ENCODE measurements around the gene GIMAP5. TPM values are rescaled to one million over a fixed set of nuclear protein-coding genes. Genes with fewer than 3 reads are reported as not detected.

Gene GIMAP5
- total RNA-seq (ENCODE audit: low replicate concordance): 0.03 TPM in 1 of 2 replicates, not detected in the other

DNA sequence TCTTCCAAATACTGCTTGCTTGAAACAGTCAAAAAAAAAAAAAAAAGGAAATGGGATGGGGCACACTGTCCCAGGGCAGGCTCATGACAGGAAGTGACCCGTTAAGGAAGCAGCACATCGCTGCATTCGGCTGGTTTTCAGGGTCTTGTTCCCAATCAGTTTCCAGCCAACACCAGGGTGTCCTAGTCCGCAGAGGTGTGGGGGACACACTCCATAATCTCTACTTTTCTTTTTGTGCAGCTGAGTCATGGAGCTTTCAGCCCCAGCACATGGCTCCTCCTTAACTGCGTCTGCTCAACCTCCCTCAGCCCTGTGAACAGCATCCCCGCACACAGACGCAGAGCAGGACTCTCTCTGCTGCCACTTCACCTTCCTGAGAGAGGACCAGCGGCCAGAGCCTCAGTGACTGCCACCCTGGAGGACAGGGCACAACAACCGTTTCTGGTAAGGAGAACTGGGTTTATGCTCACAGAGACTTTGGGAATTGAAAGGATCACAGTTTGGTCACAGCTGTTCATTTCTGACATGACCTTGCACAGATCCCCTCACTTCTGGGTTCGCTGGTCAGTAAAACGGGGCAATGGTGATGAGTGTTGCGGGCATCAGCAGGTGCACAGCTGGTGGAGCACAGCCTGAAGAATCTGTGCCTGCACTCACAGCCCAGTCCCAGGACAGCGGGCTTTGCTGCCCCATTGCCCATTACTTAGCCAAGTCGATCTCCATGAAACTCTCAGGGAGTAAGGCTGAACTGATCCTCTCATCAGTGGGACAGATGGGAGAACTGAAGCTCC, at the start of gene GIMAP5:
GIMAP5 (plus strand) TSS at position 154 of the 791 bp plus-strand sequence. CDS start 3,467 bp downstream, outside the sequence.
- H3K4me3 Mint-ChIP-seq: no peak within 1 kb of the TSS
- H2AFZ ChIP-seq (replicated peaks): no peak within 1 kb of the TSS
- H4K20me1 ChIP-seq (ENCODE audit: low read depth): no peaks in the 10 kb centered on the region
- DNase-seq (ENCODE audit: low spot score): no peak
- H3K27me3 Mint-ChIP-seq (ENCODE audit: insufficient read depth, low read depth): peaks cover 18% of the 10 kb centered on the region
- H3K4me1 Mint-ChIP-seq: peaks cover 19% of the 10 kb centered on the region
- H3K36me3 Mint-ChIP-seq: no peaks in the 10 kb centered on the region
- no peak within 1 kb of the TSS for H3K9ac ChIP-seq
- no peak within 1 kb of the TSS for H3K4me3 ChIP-seq
- no peaks in the 10 kb centered on the region for H3F3A ChIP-seq (ENCODE audit: low read depth)
- H3K4me2 ChIP-seq: peak within 1 kb of the TSS; percentile 39
- H3K9me3 ChIP-seq (ENCODE audit: low read depth): no peaks in the 10 kb centered on the region
- H3K27ac ChIP-seq: no peak within 1 kb of the TSS
- peaks cover 16% of the 10 kb centered on the region for H3K4me1 ChIP-seq
- H3K27me3 ChIP-seq: peaks cover 100% of the 10 kb centered on the region
- TF ChIP-seq, protein P1, sequence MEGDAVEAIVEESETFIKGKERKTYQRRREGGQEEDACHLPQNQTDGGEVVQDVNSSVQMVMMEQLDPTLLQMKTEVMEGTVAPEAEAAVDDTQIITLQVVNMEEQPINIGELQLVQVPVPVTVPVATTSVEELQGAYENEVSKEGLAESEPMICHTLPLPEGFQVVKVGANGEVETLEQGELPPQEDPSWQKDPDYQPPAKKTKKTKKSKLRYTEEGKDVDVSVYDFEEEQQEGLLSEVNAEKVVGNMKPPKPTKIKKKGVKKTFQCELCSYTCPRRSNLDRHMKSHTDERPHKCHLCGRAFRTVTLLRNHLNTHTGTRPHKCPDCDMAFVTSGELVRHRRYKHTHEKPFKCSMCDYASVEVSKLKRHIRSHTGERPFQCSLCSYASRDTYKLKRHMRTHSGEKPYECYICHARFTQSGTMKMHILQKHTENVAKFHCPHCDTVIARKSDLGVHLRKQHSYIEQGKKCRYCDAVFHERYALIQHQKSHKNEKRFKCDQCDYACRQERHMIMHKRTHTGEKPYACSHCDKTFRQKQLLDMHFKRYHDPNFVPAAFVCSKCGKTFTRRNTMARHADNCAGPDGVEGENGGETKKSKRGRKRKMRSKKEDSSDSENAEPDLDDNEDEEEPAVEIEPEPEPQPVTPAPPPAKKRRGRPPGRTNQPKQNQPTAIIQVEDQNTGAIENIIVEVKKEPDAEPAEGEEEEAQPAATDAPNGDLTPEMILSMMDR (IDR thresholded peaks at IDR 0.05): no peak
- TF ChIP-seq EZH2phosphoT487 (IDR thresholded peaks at IDR 0.05) (no peak), EZH2 (IDR thresholded peaks at IDR 0.05) (no peak)
- no peak within 1 kb of the TSS for H3K27ac Mint-ChIP-seq
- H3K79me2 ChIP-seq (ENCODE audit: low read depth): no peaks in the 10 kb centered on the region
- peaks cover 5% of the 10 kb centered on the region for H3K9me3 Mint-ChIP-seq
- H3K36me3 ChIP-seq: no peaks in the 10 kb centered on the region

- Mint-ChIP-seq H3K4me1 (no peaks in the 10 kb centered on the region), H3K9me3 (no peaks in the 10 kb centered on the region), H3K4me3 (no peak overlapping the region), H3K27ac (no peak overlapping the region), H3K36me3 (no peaks in the 10 kb centered on the region), H3K27me3 (ENCODE audit: insufficient read depth, low read depth) (no peaks in the 10 kb centered on the region)
- Histone ChIP-seq H3K4me2 (no peak overlapping the region), H3K36me3 (no peaks in the 10 kb centered on the region), H3K27ac (no peak overlapping the region), H3F3A (ENCODE audit: low read depth) (no peaks in the 10 kb centered on the region), H2AFZ (replicated peaks) (no peak overlapping the region), H3K9me3 (ENCODE audit: low read depth) (no peaks in the 10 kb centered on the region), H4K20me1 (ENCODE audit: low read depth) (no peaks in the 10 kb centered on the region), H3K4me3 (no peak overlapping the region), H3K4me1 (peaks cover 9% of the 10 kb centered on the region), H3K9ac (no peak overlapping the region), H3K79me2 (ENCODE audit: low read depth) (no peaks in the 10 kb centered on the region), H3K27me3 (peaks cover 10% of the 10 kb centered on the region)
- TF ChIP-seq EZH2phosphoT487 (IDR thresholded peaks at IDR 0.05) (no peak), EZH2 (IDR thresholded peaks at IDR 0.05) (no peak)
- TF ChIP-seq, protein P1 (IDR thresholded peaks at IDR 0.05): no peak
- no peak for DNase-seq (ENCODE audit: low spot score)
Measured at GRCh38 chr7:150688630-150689029, 48.6 kb upstream of the GIMAP5 start.

DNA sequence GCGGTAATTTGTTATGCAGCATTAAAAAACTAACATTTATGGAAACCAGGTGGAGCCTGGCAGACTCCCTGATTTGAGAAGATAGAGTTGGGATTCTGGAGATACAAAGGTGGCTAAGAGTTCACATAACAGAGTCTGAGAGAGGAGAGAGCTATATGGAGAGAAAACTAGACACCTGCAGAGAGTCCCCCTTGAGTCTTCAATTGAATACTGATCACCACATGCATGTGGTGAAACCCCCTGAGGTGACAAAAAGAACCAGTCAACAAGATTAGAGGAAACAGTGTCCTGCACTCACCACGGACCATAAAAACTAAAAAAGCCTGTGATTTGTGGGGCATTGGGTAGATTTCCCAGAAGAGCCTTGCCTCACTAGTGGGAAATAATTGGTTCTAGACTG, 41.6 kb upstream of the GIMAP5 start:
- H4K20me1 ChIP-seq (ENCODE audit: low read depth): no peaks in the 10 kb centered on the region
- Mint-ChIP-seq H3K4me3 (no peak overlapping the region), H3K36me3 (no peaks in the 10 kb centered on the region), H3K27ac (no peak overlapping the region), H3K9me3 (peaks cover 13% of the 10 kb centered on the region), H3K27me3 (ENCODE audit: insufficient read depth, low read depth) (peaks cover 2% of the 10 kb centered on the region), H3K4me1 (peaks cover 2% of the 10 kb centered on the region)
- DNase-seq (ENCODE audit: low spot score): no peak
- H3F3A ChIP-seq (ENCODE audit: low read depth): no peaks in the 10 kb centered on the region
- peaks cover 10% of the 10 kb centered on the region for H3K27me3 ChIP-seq
- no peak overlapping the region for H3K4me3 ChIP-seq
- H3K79me2 ChIP-seq (ENCODE audit: low read depth): no peaks in the 10 kb centered on the region
- no peaks in the 10 kb centered on the region for H3K4me1 ChIP-seq
- H3K4me2 ChIP-seq: no peak overlapping the region
- H3K36me3 ChIP-seq: no peaks in the 10 kb centered on the region
- no peak overlapping the region for H3K27ac ChIP-seq
- no peak overlapping the region for H3K9ac ChIP-seq
- H2AFZ ChIP-seq (replicated peaks): no peak overlapping the region
- H3K9me3 ChIP-seq (ENCODE audit: low read depth): peaks cover 5% of the 10 kb centered on the region
- TF ChIP-seq EZH2 (IDR thresholded peaks at IDR 0.05): no peak
- no peak for TF ChIP-seq EZH2phosphoT487 (IDR thresholded peaks at IDR 0.05)
- TF ChIP-seq, protein P1 (IDR thresholded peaks at IDR 0.05): no peak

Measured in neural progenitor cell (in vitro differentiated cells).